Measurements from ENCODE around the gene TDP2.
"Not testable (repeated sequence)": the region's sequence is repeated elsewhere in the genome, so short reads cannot be mapped to it uniquely, and the experiment has no call there.

Gene TDP2, protein sequence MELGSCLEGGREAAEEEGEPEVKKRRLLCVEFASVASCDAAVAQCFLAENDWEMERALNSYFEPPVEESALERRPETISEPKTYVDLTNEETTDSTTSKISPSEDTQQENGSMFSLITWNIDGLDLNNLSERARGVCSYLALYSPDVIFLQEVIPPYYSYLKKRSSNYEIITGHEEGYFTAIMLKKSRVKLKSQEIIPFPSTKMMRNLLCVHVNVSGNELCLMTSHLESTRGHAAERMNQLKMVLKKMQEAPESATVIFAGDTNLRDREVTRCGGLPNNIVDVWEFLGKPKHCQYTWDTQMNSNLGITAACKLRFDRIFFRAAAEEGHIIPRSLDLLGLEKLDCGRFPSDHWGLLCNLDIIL

DNA sequence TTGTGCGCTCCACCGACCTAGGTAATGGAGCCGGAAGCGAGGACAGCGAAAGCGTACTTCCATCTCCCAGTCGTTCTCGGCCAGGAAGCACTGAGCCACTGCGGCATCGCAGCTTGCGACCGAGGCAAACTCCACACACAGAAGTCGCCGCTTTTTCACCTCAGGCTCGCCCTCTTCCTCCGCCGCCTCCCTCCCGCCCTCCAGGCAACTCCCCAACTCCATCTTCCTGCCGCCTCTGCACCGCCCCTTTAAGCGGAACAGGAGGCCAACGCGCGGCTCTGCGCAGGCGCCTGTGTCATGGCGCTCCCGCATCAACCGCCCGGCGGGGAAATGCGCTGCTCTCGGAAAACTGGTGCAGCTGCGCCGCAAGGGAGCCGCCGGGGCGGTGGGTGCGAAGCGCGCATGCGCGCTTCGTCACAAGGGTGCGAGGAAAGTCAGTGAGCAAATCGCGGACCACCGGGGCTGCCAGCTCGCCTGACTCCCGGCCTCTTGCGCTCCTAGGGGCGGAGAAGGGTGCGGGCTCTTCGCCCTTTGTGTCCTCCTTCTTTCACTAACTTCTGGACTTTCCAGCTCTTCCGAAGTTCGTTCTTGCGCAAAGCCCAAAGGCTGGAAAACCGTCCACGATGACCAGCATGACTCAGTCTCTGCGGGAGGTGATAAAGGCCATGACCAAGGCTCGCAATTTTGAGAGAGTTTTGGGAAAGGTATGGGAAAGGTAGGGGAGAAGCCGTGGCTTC lies at the start of gene TDP2, which contains the start of gene ACOT13:
Gene TDP2 (minus strand): TSS at position 259 of the 737 bp plus-strand sequence. CDS start 37 bp downstream, at position 222.
Gene ACOT13 (plus strand): TSS at position 437 of the 737 bp plus-strand sequence. CDS start 187 bp downstream, at position 624.
- peak; percentile 85 for DNase-seq

DNA sequence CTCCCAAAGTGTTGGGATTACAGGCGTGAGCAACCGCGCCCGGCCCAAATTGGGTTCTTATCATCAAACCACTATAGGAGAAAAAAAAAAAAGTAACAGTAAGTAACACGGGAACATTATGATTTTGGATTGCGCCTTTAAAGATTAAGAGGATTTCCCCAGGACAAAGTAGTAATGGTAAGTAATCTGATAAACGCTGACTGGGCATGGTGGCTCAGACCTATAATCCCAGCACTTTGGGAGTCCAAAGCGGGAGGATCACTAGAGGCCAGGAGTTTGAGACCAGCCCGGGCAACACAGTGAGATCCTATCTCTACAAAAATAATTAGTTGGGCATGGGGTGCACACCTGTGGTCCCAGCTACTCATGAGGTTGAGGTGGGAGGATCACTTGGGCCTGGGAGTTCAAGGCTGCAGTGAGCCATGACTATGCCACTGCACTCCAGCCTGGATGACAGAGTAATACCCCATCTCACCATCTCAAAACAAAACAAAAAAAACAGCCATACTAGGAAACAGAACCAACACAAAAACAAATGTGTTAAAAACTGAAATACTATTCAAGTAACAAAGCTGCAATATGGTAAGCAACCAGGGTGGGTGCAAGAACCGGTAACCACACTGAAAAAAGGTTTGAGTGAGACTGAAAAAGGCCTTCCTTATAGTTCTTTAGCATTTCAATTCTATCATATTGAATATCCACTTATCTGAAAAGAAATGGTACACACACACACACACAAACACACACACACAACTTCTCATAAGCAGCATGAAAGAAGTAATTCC lies 44.0 kb upstream of the TDP2 start:
- DNase-seq: no peak

DNA sequence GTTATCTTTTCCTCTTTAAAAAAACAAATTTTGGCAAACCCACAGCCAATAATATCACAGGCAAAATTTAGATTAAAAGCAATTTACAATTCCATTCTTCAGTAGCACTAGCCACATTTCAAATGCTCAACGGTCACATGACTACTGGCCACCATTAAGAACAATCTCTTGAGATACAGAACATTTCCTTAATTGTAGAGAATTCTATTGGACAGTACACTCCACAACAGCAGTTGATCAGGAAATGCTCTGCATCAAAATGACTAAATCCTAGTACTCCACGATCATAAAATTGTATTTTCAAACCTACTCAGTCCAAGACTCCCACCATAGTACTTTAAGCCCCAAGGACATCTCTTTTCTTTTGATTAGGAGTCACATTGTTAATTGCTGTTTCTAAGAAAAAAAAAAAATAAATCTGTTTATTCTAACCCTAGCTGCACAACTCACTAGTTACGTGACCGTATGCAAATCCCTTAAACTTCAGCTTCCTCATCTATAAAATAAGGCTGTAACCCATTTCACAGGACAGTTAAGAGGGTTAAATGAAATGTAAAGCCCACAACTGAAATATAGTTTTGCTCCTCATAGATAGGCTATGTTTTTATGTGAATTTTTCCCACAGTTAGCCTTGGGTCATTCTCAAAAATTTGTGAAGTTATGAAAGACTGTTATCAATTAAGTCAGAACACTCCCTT lies 42.5 kb upstream of the TDP2 start:
- no peak for DNase-seq

DNA sequence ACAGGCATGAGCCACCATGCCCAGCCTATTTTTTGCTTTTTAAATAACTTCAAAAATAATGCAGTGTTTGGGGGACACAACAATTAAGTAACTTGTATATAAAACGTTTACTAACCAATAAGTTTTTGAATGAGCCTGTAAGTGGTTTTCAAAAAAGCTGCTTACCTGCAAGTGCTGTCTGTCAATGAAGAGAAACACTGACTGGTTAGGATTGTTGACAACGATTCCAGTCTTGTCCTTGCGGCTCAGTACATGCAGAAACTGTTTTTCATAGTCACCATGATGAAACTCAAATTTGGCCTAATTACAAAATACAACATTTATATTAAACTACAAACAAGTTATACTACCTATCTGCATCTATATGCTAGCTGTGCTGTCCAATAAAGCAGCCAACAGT lies 41.9 kb upstream of the TDP2 start:
- no peak for DNase-seq

DNA sequence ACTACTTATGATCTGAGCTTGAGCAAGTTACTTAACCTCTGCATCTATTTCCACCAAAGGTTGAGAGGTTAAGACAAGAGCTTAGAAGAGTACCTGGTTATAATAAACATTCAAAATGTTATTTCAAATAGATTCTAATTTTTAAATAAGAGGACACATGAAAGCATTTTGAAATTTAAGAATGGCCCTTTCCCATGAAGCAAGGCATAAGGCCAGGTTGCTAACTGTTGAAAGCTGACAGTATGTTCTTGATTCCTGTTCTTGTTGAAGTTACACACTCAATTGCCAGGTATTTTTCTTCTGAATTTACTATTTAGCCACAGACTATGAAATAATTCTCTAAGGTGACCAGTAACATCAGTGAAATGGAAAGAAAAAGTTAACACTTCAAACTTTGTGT lies 37.8 kb upstream of the TDP2 start:
- no peak for DNase-seq

DNA sequence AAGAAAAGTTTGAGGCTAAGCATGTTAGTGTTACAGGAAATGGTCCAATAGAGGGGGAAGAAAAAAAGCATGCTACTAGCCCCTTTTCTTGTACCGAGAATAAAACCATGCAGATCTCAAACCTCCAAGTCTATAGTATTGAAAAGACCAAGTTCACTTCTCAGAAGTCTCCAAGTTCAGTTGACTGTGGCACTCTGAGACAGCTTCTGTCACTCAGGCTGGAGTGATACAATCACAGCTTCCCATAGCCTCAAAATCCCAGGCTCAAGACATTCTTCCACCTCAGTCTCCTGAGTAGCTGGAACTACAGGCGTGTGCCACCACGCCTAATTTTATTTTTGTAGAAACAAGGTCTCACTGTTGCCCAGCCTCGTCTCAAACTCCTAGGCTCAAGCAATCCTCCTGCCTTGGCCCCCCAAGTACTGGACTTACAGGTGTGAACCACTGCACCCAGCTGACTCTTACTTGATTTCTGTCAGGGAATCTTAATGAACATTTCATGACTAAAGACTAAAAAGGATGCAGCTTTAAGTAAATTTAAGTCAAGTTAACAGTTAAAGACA lies 36.1 kb upstream of the TDP2 start:
- no peak for DNase-seq

DNA sequence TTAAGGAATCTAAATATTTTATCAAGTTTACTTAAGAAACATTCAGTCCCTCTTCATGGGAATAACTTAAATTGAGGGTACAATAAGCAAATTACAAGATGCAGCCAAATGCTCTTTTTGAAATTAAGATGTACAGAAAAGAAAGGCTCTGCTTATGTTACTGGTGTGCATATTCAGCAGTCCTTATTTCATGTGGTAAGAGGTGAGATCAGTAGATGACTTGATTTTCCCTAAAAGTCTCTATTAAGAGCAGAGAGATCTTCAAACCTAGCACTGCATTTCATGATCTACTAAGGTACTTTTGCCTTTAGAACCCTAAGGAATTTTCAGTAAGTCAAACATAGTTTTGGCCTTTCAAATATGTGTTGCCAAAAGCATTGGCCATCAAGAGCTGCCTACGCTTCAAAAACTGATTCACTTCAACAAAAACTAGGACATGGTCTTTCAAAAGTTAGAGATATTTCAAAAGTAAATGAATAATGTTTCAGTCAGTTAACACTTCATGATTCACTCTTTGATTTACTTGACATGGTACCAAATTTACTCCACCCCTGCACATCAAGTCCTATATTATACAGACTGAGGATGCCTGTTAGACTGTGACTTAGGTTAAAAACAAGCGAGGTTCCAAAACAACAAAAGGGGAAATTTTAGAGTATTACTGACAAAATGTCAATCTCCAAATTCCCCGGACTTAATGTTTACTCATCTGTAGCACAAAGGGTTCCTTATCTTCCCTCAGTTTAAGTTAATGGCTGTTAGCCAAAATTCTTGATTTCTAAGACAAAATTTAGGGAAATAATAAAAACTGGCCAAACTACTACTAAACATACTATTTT lies 33.0 kb upstream of the TDP2 start:
- DNase-seq: no peak

DNA sequence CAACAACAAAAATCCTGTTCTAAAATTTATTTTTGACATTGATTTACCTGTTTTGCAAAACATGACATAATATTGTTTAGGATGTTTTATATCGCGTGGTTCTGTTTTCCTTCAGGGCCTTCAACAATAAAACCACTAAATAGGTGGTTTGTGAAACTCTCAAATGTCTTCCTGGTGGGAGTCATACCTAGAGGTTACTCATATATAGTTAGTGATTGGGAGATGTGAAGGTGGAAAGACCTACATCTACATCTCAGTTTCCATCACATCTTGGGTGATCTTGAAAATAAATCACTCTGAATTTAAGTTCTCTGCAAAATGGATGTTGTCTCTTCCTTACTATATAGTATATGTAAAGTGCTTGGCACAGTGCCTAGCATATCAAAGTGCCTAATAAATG lies 29.4 kb upstream of the TDP2 start:
- no peak for DNase-seq

DNA sequence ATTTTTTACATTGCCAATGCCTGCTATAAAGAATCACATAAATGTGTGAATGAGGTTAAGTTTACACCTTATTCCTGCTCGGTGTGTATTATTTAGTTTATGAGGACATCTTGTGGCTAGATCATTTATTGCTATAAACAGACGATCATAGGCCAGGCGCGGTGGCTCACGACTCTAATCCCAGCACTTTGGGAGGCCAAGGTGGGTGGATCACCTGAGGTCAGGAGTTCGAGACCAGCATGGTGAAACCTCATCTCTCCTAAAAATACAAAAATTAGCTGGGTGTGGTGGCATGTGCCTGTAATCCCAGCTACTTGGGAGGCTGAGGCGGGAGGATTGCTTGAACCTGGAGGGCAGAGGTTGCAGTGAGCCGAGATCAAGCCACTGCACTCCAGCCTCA lies 28.9 kb upstream of the TDP2 start:
- DNase-seq: not testable (repeated sequence)

DNA sequence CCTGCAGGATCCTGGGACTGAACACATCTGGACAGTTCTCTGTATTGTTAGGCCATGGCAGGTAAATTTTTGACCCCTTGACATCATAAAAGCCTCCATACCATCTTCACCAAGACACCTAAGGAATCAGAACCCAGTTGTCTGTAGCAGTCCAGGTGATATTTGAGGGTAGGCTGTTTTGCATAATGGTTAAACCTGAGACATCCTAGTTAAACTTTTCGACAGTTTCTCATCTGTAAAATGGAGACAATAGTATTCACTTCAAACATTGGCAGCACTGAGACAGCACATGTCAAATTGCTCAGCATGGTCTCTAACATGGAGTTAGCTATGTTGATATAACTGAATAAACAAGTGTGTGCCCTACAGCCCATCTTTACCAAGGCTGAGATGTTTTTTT lies 27.5 kb upstream of the TDP2 start:
- DNase-seq: no peak

DNA sequence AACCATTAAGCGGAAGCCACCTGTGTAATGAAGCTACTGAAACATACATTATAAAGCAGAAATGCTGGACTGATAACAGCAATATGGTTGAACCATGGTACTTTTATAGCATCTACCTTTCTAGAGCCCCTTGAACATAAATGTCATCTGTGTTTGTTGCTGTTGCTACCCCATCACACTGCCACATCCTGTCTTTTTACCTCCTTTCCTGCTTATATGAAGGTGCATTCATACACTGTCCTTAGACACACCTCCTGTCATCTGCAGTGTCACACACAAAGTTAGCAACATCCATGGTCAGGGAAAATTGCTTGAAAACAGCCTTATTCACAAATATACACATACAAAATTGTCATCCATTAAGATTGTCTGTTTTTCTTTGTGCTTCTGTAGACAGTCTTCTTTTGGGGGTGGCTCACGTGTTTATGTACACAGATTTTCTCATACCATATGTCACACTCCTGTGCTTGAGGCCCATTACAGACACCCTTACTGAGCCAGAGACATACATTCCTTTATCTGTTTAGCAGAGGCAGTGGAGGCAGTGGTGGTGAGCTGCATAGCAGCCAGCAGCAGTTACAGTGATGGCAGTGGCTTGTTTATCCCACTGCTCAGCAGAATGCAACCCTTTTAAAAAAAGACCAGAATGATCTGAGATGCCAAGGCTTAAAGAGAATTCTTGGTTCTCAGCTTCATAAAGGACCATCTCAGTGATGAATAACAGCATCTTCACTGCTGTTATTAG lies 26.3 kb upstream of the TDP2 start:
- no peak for DNase-seq

DNA sequence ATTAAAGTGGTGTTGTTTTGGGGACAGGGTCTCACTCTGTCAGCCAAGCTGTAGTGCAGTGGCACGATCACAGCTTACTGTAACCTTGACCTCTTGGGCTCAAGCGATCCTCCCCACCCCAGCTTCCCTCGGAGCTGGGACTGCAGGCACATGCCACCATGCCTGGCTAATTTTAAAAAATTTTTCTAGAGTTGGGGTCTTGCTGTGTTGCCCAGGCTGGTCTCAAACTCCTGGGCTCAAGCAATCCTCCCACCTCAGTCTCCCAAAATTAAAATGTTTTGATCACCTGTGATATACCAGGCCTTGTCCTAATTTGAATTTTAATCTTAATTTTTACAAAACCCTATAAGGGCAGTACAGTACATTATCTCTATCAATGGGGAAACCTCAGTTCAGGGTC lies 25.7 kb upstream of the TDP2 start:
- no peak for DNase-seq

DNA sequence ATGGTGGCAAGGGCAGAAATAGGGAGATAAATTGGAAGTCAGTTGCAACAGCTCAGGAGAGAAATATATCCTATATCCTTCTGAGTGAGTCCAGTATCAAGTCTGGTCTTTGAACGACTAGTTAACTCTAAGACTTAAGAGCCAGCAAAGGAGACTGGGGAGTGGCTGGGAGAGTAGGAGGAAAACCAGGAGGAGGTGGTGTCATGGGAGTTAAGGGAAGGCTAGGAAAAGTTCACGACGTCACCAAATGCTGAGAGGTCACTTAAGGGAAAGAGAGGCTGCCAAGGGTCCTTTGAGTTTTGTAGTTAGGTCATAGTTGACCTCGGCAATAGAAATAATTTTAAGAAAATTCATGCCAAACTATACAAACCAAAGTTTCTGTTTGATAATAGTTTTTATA lies 25.3 kb upstream of the TDP2 start:
- DNase-seq: no peak

DNA sequence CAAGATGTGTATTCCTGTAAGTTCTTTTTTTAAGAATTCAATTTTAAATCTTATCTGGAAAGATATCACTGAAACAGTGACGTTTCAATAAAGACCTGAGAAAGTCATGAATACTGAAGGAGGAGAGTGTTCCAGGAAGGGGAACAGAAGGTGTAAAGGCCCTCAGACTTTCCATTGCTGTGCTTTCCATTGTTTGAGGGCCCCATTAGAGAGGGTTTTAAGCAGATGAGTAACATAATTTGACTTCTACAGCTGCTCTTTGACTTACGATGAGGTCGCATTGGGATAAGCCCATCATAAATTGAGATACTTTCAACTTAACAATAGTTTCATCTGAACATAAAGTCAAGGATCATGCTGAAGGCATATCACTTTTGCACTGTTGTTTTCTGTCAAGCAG lies 24.9 kb upstream of the TDP2 start:
- no peak for DNase-seq

DNA sequence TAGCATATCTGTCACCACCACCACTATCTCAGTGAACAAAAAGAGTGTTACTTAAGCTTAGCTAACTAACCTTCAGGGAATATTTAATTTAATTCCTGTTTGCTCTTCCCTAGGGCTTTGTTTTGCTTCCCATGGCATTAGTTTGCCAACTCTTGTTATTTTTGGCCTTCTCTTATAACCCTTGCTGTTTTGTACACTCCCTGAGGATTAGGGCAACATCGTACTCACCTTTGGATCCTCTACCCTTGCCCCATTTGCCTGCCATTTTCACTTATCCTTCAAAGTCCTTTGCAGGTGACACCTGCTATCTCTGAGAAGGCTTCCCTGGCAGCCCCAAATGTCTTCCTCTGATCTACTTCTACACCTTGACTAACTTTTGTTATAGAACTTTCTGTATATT lies 23.9 kb upstream of the TDP2 start:
- DNase-seq: no peak

DNA sequence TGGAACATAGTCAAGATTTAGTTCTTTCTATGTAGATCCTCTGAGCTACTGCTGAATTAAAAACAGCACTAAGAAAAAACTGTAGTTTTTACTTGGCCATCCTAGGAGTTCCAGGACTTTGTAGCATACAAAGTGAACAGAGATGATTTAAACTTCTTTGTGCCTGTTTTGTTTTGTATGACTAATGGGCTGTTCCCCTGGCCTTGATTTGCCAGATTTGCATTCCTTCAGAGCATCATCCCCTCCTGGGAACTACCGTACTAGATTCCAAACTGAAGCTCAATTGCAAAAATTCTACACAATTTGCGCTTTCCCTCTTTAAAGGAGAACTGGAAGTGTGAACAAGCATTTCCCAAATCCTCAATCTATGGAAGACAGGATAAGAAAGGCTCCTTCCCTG lies 23.3 kb upstream of the TDP2 start:
- DNase-seq: no peak

DNA sequence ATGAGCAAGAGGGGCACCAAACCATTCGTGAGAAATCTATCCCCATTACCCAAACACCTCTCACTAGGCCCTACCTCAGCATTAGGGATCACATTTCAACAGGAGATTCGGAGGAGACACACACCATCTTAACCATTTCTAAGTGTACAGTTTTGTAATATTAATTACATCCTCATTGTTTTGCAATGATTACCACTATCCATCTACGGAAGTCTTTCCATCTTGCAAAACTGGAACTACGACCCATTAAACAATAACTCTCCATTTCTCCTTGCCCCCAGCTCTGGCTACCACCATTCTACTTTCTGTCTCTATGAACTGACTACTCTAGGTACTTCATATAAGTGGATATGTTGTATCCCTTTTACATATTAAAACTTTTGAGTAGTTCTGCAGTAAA lies 20.2 kb upstream of the TDP2 start:
- DNase-seq: no peak

DNA sequence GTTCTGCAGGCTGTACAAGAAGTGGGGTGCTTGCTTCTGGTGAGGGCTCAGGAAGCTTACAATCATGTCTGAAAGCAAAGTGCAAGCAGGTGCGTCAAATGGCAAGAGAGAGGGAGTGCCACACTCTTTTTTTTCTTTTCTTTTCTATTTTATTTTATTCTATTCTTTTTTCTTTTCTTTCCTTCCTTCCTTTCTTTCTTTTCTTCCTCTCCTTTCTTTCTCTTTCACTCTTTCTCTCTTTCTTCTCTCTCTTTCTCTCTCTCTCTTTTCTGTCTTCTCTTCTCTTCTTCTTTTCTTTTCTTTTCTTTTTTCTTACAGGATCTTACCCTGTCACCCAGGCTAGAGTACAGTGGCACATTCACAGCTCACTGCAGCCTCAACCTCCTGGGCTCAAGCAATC lies 19.7 kb upstream of the TDP2 start:
- no peak for DNase-seq

DNA sequence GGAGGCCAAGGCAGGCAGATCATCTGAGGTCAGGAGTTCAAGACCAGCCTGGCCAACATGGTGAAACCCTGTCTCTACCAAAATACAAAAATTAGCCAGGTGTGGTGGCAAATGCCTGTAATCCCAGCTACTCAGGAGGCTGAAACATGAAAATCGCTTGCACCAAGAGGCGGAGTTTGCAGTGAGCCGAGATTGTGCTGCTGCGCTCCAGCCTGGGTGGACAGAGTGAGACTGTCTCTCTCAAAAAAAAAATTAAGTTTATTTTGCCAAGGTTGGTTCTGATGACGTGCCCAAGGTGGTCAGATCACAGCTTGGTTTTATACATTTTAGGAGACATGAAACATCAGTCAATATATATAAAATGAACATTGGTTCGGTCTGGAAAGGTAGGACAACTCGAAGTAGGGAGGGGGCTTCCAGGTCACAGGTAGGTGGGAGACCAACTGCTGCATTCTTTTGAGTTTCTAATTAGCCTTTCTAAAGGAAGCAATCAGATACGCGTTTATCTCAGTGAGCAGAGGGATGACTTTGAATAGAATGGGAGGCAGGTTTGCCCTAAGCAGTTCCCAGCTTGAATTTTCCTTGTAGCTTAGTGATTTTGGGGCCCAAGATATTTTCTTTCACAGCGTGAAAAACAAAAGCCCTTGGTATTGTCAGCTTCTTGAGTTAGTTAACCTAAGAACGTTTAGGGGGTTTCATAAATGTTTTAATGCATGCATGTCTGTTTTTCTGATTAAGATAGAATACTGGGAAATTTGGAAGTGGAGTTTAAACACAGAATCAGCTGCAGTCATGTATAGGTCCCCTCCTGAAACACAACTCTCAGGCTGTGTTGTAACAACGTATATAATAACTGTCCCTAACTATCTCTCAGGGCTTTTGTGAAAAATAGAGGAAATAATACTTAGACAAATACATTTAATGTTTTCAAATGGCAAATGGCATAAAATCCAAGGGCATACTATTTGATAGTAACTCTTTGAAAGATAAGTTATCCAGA lies 16.9 kb upstream of the TDP2 start:
- no peak for DNase-seq

DNA sequence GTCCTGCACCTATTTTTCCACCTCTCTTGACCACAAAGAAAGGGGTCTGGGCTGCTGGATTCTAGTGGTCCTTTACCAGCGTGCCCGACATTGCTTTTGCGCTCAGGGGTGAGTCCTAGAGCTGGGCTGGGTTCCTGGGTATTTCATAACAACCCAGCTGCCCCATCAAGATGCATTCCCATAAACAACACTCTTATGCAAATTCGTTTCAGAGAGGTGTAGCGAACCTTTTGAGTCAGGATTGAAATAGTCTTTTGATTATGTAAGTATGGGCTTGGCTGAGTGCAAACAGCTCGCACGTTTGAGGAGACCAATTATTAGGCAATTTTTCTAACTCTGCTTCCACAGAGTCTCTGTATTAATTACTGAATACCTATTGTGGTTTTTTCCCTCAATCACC lies 13.9 kb upstream of the TDP2 start:
- DNase-seq: no peak
